Measurements from ENCODE around the gene KRT34.

Gene KRT34

GRCh38 chr17:41369713-41370112, 12.4 kb downstream of the KRT34 start, which contains the start of gene KRT33B:
Gene KRT33B (minus strand): TSS chr17:41369813. CDS start chr17:41369750, 63 bp downstream.
- no peak for ATAC-seq
- TF ChIP-seq ARNTL (CRISPR knock-in tag; IDR thresholded peaks at IDR 0.05; ENCODE audit: borderline replicate concordance, low read depth) (no peak), CSDC2 (CRISPR knock-in tag; IDR thresholded peaks at IDR 0.05) (no peak), SNAI2 (CRISPR knock-in tag; IDR thresholded peaks at IDR 0.05) (no peak), CREB5 (CRISPR knock-in tag; IDR thresholded peaks at IDR 0.05; ENCODE audit: low read depth) (no peak), ZNF565 (CRISPR knock-in tag; conservative IDR thresholded peaks at IDR 0.05; ENCODE audit: low read depth) (no peak), CSRNP3 (CRISPR knock-in tag; IDR thresholded peaks at IDR 0.05) (no peak), PATZ1 (CRISPR knock-in tag; IDR thresholded peaks at IDR 0.05; ENCODE audit: borderline replicate concordance) (no peak), GLIS3 (CRISPR knock-in tag; IDR thresholded peaks at IDR 0.05) (no peak)

- no peak for TF ChIP-seq ZFP30 (CRISPR knock-in tag; IDR thresholded peaks at IDR 0.05)
- no peak for TF ChIP-seq POU6F1 (CRISPR knock-in tag; IDR thresholded peaks at IDR 0.05; ENCODE audit: borderline replicate concordance, low read depth)
- no peak for TF ChIP-seq ISL1 (CRISPR knock-in tag; IDR thresholded peaks at IDR 0.05)
- no peak for TF ChIP-seq CSDC2 (CRISPR knock-in tag; IDR thresholded peaks at IDR 0.05)
- no peak for TF ChIP-seq ZC3H10 (CRISPR knock-in tag; IDR thresholded peaks at IDR 0.05)
- no peak for TF ChIP-seq ZNF70 (CRISPR knock-in tag; IDR thresholded peaks at IDR 0.05)
- TF ChIP-seq OSR1 (CRISPR knock-in tag; IDR thresholded peaks at IDR 0.05), result no peak
- TF ChIP-seq ZFP3 (CRISPR knock-in tag; IDR thresholded peaks at IDR 0.05), result no peak
- TF ChIP-seq SNAI2 (CRISPR knock-in tag; IDR thresholded peaks at IDR 0.05), result no peak
- no peak for TF ChIP-seq BACH2 (CRISPR knock-in tag; IDR thresholded peaks at IDR 0.05; ENCODE audit: borderline replicate concordance)
- no peak for TF ChIP-seq TOX (CRISPR knock-in tag; IDR thresholded peaks at IDR 0.05; ENCODE audit: borderline replicate concordance)
- no peak for TF ChIP-seq GLIS3 (CRISPR knock-in tag; IDR thresholded peaks at IDR 0.05)
- no peak for TF ChIP-seq CSRNP3 (CRISPR knock-in tag; IDR thresholded peaks at IDR 0.05)
- TF ChIP-seq ARNTL (CRISPR knock-in tag; IDR thresholded peaks at IDR 0.05; ENCODE audit: borderline replicate concordance, low read depth), result no peak
- no peak for TF ChIP-seq TCF4 (CRISPR knock-in tag; IDR thresholded peaks at IDR 0.05; ENCODE audit: borderline replicate concordance)
- no peak for ATAC-seq
Observed at GRCh38 chr17:41369023-41369422, 13.1 kb downstream of the KRT34 start.

- TF ChIP-seq POU6F1 (CRISPR knock-in tag; IDR thresholded peaks at IDR 0.05; ENCODE audit: borderline replicate concordance, low read depth) (no peak), CSRNP3 (CRISPR knock-in tag; IDR thresholded peaks at IDR 0.05) (no peak), ZNF70 (CRISPR knock-in tag; IDR thresholded peaks at IDR 0.05) (no peak), SNAI2 (CRISPR knock-in tag; IDR thresholded peaks at IDR 0.05) (no peak), ZNF565 (CRISPR knock-in tag; conservative IDR thresholded peaks at IDR 0.05; ENCODE audit: low read depth) (no peak), TCF4 (CRISPR knock-in tag; IDR thresholded peaks at IDR 0.05; ENCODE audit: borderline replicate concordance) (no peak), CSDC2 (CRISPR knock-in tag; IDR thresholded peaks at IDR 0.05) (no peak), CREB5 (CRISPR knock-in tag; IDR thresholded peaks at IDR 0.05; ENCODE audit: low read depth) (no peak), BACH2 (CRISPR knock-in tag; IDR thresholded peaks at IDR 0.05; ENCODE audit: borderline replicate concordance) (no peak), ZNF8 (CRISPR knock-in tag; IDR thresholded peaks at IDR 0.05) (no peak)
- ATAC-seq, result no peak
Observed at GRCh38 chr17:41367426-41368075, 14.6 kb downstream of the KRT34 start.

All from SK-N-SH treated with all-trans-retinoic acid at 6 μM for 48 hours (cell line).